HUES6 (cell line): ENCODE measurements around the gene PHOX2A.
"Not testable (repeated sequence)": the region's sequence is repeated elsewhere in the genome, so short reads cannot be mapped to it uniquely, and the experiment has no call there.

ENCODE experiments used
- H3K27ac ChIP-seq: 2 replicates; pipeline ENCODE4 v1.7.0; 2013; ENCODE audit warnings: low read depth, mild to moderate bottlenecking, low read length, inconsistent platforms
- H3K27me3 ChIP-seq: 2 replicates; pipeline ENCODE4 v1.6.1; 2013; ENCODE audit warnings: low read length; ENCODE audit not compliant: control insufficient read depth, insufficient read depth
- H3K36me3 ChIP-seq: 2 replicates; pipeline ENCODE4 v1.6.1; 2013; ENCODE audit warnings: low read length; ENCODE audit not compliant: control insufficient read depth, insufficient read depth
- H3K4me1 ChIP-seq: 2 replicates; pipeline ENCODE4 v1.6.1; 2013; ENCODE audit warnings: low read length; ENCODE audit not compliant: control insufficient read depth, insufficient read depth
- H3K4me3 ChIP-seq: 2 replicates; pipeline ENCODE4 v1.5.1; 2013; ENCODE audit warnings: low read depth, low read length
- H3K9ac ChIP-seq: one replicate; pipeline ENCODE4 v1.6.1; 2013; ENCODE audit warnings: mild to moderate bottlenecking, low read length
- H3K9me3 ChIP-seq: 2 replicates; pipeline ENCODE4 v1.6.1; 2013; ENCODE audit warnings: low read depth, low read length; ENCODE audit not compliant: control insufficient read depth, insufficient read depth

PHOX2A gene

GRCh38 chr11:72267956-72268617 lies 24.1 kb upstream of the PHOX2A start:
- Histone ChIP-seq H3K27ac (no peak overlapping the region), H3K27me3 (no peaks in the 10 kb centered on the region), H3K9ac (no peak overlapping the region), H3K4me1 (no peaks in the 10 kb centered on the region), H3K36me3 (no peaks in the 10 kb centered on the region), H3K4me3 (no peak overlapping the region), H3K9me3 (no peaks in the 10 kb centered on the region)

- H3K27ac ChIP-seq, H3K9me3 ChIP-seq, H3K27me3 ChIP-seq, H3K4me3 ChIP-seq, H3K36me3 ChIP-seq, H3K9ac ChIP-seq, H3K4me1 ChIP-seq: not testable (repeated sequence)
Measured at GRCh38 chr11:72266960-72267359, 23.0 kb upstream of the PHOX2A start.

GRCh38 chr11:72265951-72266350 lies 22.0 kb upstream of the PHOX2A start:
- H3K4me1 ChIP-seq, result no peaks in the 10 kb centered on the region
- no peak overlapping the region for H3K4me3 ChIP-seq
- H3K27me3 ChIP-seq, result no peaks in the 10 kb centered on the region
- H3K27ac ChIP-seq, result no peak overlapping the region
- no peak overlapping the region for H3K9ac ChIP-seq
- H3K36me3 ChIP-seq, result no peaks in the 10 kb centered on the region
- no peaks in the 10 kb centered on the region for H3K9me3 ChIP-seq

- Histone ChIP-seq H3K27me3 (no peaks in the 10 kb centered on the region), H3K9me3 (no peaks in the 10 kb centered on the region), H3K9ac (no peak overlapping the region), H3K4me1 (no peaks in the 10 kb centered on the region), H3K27ac (no peak overlapping the region), H3K4me3 (no peak overlapping the region), H3K36me3 (no peaks in the 10 kb centered on the region)
Measured at GRCh38 chr11:72263361-72263760, 19.4 kb upstream of the PHOX2A start.

GRCh38 chr11:72260574-72260973 lies 16.6 kb upstream of the PHOX2A start:
- H3K9me3 ChIP-seq, result no peaks in the 10 kb centered on the region
- no peaks in the 10 kb centered on the region for H3K4me1 ChIP-seq
- H3K27me3 ChIP-seq, result no peaks in the 10 kb centered on the region; the same call in 1 of the 2 replicates
- no peak overlapping the region for H3K9ac ChIP-seq
- no peaks in the 10 kb centered on the region for H3K36me3 ChIP-seq
- no peak overlapping the region for H3K4me3 ChIP-seq
- no peak overlapping the region for H3K27ac ChIP-seq

- H3K4me3 ChIP-seq, result no peak overlapping the region
Measured at GRCh38 chr11:72259490-72259889, 15.5 kb upstream of the PHOX2A start.

GRCh38 chr11:72257570-72257969 lies 13.6 kb upstream of the PHOX2A start:
- Histone ChIP-seq H3K4me3 (no peak overlapping the region), H3K27me3 (peaks cover 9% of the 10 kb centered on the region), H3K9ac (no peak overlapping the region), H3K27ac (no peak overlapping the region), H3K9me3 (no peaks in the 10 kb centered on the region), H3K36me3 (no peaks in the 10 kb centered on the region), H3K4me1 (no peaks in the 10 kb centered on the region)

More at GRCh38 chr11:72259490-72259889, 15.5 kb upstream of the PHOX2A start:
- Histone ChIP-seq H3K27ac (no peak overlapping the region), H3K27me3 (peaks cover 3% of the 10 kb centered on the region; the same call in 1 of the 2 replicates), H3K4me1 (no peaks in the 10 kb centered on the region), H3K36me3 (no peaks in the 10 kb centered on the region), H3K9ac (no peak overlapping the region), H3K9me3 (no peaks in the 10 kb centered on the region)

- no peaks in the 10 kb centered on the region for H3K4me1 ChIP-seq
- no peak overlapping the region for H3K4me3 ChIP-seq
- H3K27ac ChIP-seq, result no peak overlapping the region
- no peaks in the 10 kb centered on the region for H3K36me3 ChIP-seq
- peaks cover 29% of the 10 kb centered on the region for H3K27me3 ChIP-seq
- H3K9ac ChIP-seq, result no peak overlapping the region
- H3K9me3 ChIP-seq, result no peaks in the 10 kb centered on the region
Measured at GRCh38 chr11:72254299-72254993, 10.5 kb upstream of the PHOX2A start.

- Histone ChIP-seq H3K36me3 (no peaks in the 10 kb centered on the region), H3K9ac (no peak overlapping the region), H3K27ac (no peak overlapping the region), H3K9me3 (no peaks in the 10 kb centered on the region), H3K4me3 (no peak overlapping the region), H3K27me3 (peaks cover 35% of the 10 kb centered on the region), H3K4me1 (peaks cover 4% of the 10 kb centered on the region; the same call in 1 of the 2 replicates)
Measured at GRCh38 chr11:72253392-72253791, 9.4 kb upstream of the PHOX2A start.

- Histone ChIP-seq H3K4me3 (no peak overlapping the region), H3K36me3 (no peaks in the 10 kb centered on the region), H3K4me1 (peaks cover 4% of the 10 kb centered on the region; the same call in 1 of the 2 replicates), H3K27ac (no peak overlapping the region), H3K9me3 (no peaks in the 10 kb centered on the region), H3K27me3 (peaks cover 53% of the 10 kb centered on the region), H3K9ac (no peak overlapping the region)
Measured at GRCh38 chr11:72251614-72252013, 7.6 kb upstream of the PHOX2A start.

GRCh38 chr11:72250661-72251464 lies 6.9 kb upstream of the PHOX2A start:
- Histone ChIP-seq H3K9ac (no peak overlapping the region), H3K27me3 (peaks cover 61% of the 10 kb centered on the region), H3K4me1 (peaks cover 4% of the 10 kb centered on the region; the same call in 1 of the 2 replicates), H3K36me3 (no peaks in the 10 kb centered on the region), H3K27ac (no peak overlapping the region), H3K4me3 (no peak overlapping the region), H3K9me3 (no peaks in the 10 kb centered on the region)
